Liver (tissue), 9 donors: Measurements from ENCODE around the gene CCDC8. TPM values are rescaled to one million over a fixed set of nuclear protein-coding genes. Genes with fewer than 3 reads are reported as not detected.

Experiments
- DNase-seq: peaks from one replicate; pipeline ENCODE4 v3.0.0-alpha.2; 2017; ENCODE audit warnings: low spot score
- H3K27ac ChIP-seq, 2 donors: one replicate each; pipeline ENCODE4 v1.7.0; 2013; ENCODE audit warnings: inconsistent platforms in 2 of 2, low read length in 2 of 2, control low read depth in 1 of 2, low read depth in 1 of 2, mild to moderate bottlenecking in 1 of 2
- H3K27me3 ChIP-seq, 4 donors: one replicate each; pipeline versions ENCODE4 v1.6.1 to v1.7.0; 2013; ENCODE audit warnings: low read length in 3 of 4, inconsistent platforms in 1 of 4, mild to moderate bottlenecking in 1 of 4, moderate library complexity in 1 of 4; ENCODE audit not compliant: control insufficient read depth in 4 of 4, insufficient read depth in 4 of 4
- H3K36me3 ChIP-seq, 4 donors: one replicate each; pipeline versions ENCODE4 v1.6.1 to v1.7.0; 2013; ENCODE audit warnings: low read length in 3 of 4, mild to moderate bottlenecking in 3 of 4, low read depth in 1 of 4, moderate library complexity in 1 of 4; ENCODE audit not compliant: control insufficient read depth in 4 of 4, insufficient read depth in 3 of 4
- H3K4me1 ChIP-seq, 4 donors: one replicate each; pipeline versions ENCODE4 v1.6.1 to v1.7.0; 2013; ENCODE audit warnings: low read length in 3 of 4, mild to moderate bottlenecking in 3 of 4, moderate library complexity in 1 of 4; ENCODE audit not compliant: control insufficient read depth in 4 of 4, insufficient read depth in 4 of 4
- H3K4me3 ChIP-seq, 3 donors: one replicate each; pipeline versions ENCODE4 v1.6.1 to v1.7.0; 2013; ENCODE audit warnings: low read length in 3 of 3, control low read depth in 1 of 3, low read depth in 1 of 3, mild to moderate bottlenecking in 1 of 3
- H3K9ac ChIP-seq, 2 donors: one replicate each; pipeline ENCODE4 v1.7.0; 2013; ENCODE audit warnings: low read length in 2 of 2, mild to moderate bottlenecking in 2 of 2, moderate library complexity in 2 of 2, control low read depth in 1 of 2, low read depth in 1 of 2
- H3K9me3 ChIP-seq, 4 donors: one replicate each; pipeline versions ENCODE4 v1.6.1 to v1.7.0; 2013; ENCODE audit warnings: low read length in 3 of 4; ENCODE audit not compliant: control insufficient read depth in 4 of 4
- ATF3 ChIP-seq: IDR thresholded peaks from 2 replicates; pipeline ENCODE4 v1.6.1; 2016; ENCODE audit warnings: antibody characterized with exemption
- CTCF ChIP-seq: fragments of 150-350 bp; IDR thresholded peaks from 2 replicates; pipeline ENCODE4 v1.5.1; 2017; ENCODE audit warnings: improper control_type of control experiment, low read depth, low read length; ENCODE audit not compliant: missing input control
- EGR1 ChIP-seq, 2 donors: IDR thresholded peaks; 2 replicates each; pipeline ENCODE4 v1.6.1; 2016 to 2018; ENCODE audit warnings: antibody characterized with exemption in 2 of 2, low read depth in 2 of 2
- FOXA1 ChIP-seq: IDR thresholded peaks from 2 replicates; pipeline ENCODE4 v1.6.1; 2016; ENCODE audit warnings: antibody characterized with exemption
- FOXA2 ChIP-seq: IDR thresholded peaks from 2 replicates; pipeline ENCODE4 v1.6.1; 2016; ENCODE audit warnings: antibody characterized with exemption
- GABPA ChIP-seq, 2 donors: IDR thresholded peaks in 1 of 2; conservative IDR thresholded peaks in 1 of 2; 2 replicates each; pipeline ENCODE4 v1.6.1; 2016; ENCODE audit warnings: antibody characterized with exemption in 2 of 2, mild to moderate bottlenecking in 1 of 2, moderate library complexity in 1 of 2
- HNF4A ChIP-seq, 2 donors: conservative IDR thresholded peaks; 2 replicates each; pipeline ENCODE4 v1.6.1; 2016; ENCODE audit warnings: antibody characterized with exemption in 2 of 2, mild to moderate bottlenecking in 2 of 2
- HNF4G ChIP-seq: IDR thresholded peaks from 2 replicates; pipeline ENCODE4 v1.6.1; 2016; ENCODE audit warnings: antibody characterized with exemption
- JUND ChIP-seq, 2 donors: IDR thresholded peaks; 2 replicates each; pipeline ENCODE4 v1.6.1; 2016; ENCODE audit warnings: antibody characterized with exemption in 2 of 2
- NR2F2 ChIP-seq: IDR thresholded peaks from 2 replicates; pipeline ENCODE4 v1.6.1; 2016; ENCODE audit warnings: antibody characterized with exemption
- REST ChIP-seq: IDR thresholded peaks from 2 replicates; pipeline ENCODE4 v1.6.1; 2016; ENCODE audit warnings: antibody characterized with exemption, mild to moderate bottlenecking
- RXRA ChIP-seq, 2 donors: IDR thresholded peaks; 2 replicates each; pipeline ENCODE4 v1.6.1; 2017 to 2018; ENCODE audit warnings: antibody characterized with exemption in 2 of 2, mild to moderate bottlenecking in 1 of 2
- SP1 ChIP-seq: IDR thresholded peaks from 2 replicates; pipeline ENCODE4 v1.6.1; 2018; ENCODE audit warnings: antibody characterized with exemption, mild to moderate bottlenecking
- TAF1 ChIP-seq: conservative IDR thresholded peaks from 2 replicates; pipeline ENCODE4 v1.6.1; 2016; ENCODE audit warnings: antibody characterized with exemption, mild to moderate bottlenecking
- YY1 ChIP-seq: IDR thresholded peaks from 2 replicates; pipeline ENCODE4 v1.6.1; 2016; ENCODE audit warnings: antibody characterized with exemption, mild to moderate bottlenecking
- WGBS: extraction: QIAGEN DNeasy Blood & Tissue Kit; methylation state at CpG from one replicate; pipeline ENCODE4 v1.1.7; 2013; 5-methylcytosine and 5-hydroxymethylcytosine counted together
- polyA plus RNA-seq, 2 donors: library from polyadenylated mRNA; stranded (reverse) in 1 of 2; unstranded in 1 of 2; fragments of 200-250 nt in 1 of 2; fragments of >200 nt in 1 of 2; fragmentation: Nextera tagmentation in 1 of 2; extraction: Ambion mirVana in 1 of 2; gene quantifications; one replicate each; pipeline versions ENCODE4 v1.2.1 to v1.2.3, GENCODE V29; 2013 to 2015
- total RNA-seq, 2 donors: library from RNA; depleted of rRNA; stranded (reverse); fragments of >200 nt; gene quantifications; one replicate each; pipeline ENCODE4 v1.2.3, GENCODE V29; 2014
- TF ChIP-seq, protein P1 (sequence below): IDR thresholded peaks from 2 replicates; pipeline ENCODE4 v1.6.1; 2016; ENCODE audit warnings: antibody characterized with exemption
- TF ChIP-seq, protein P2 (sequence below): IDR thresholded peaks from 2 replicates; pipeline ENCODE4 v1.6.1; 2016; ENCODE audit warnings: antibody characterized with exemption
- donor health status: healthy.
- donor health status: healthy.
- donor health status: healthy.
- donor health status: healthy.
- donor health status: healthy.

The CCDC8 gene
- total and polyA plus RNA-seq, 4 donors = 0.18 to 5.9 (median 0.62) TPM

DNA sequence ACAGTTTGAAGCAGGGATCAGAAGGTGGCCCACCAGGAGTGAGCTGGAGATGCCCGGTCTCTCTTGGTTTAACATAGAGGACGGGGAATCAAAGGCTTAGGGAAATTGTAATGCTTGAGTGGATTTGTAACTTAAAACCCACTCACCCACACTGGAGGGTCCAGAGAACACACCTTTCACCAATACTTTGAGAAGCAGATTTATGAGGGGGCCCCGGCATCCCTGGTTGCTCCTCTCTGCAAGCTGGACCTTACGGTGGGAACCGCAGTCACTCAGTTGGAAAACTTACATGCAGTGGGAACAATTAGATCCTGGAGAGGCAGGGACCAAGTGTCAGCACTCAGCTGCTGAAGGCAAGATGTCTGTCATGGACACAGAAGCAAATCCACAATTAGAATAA, 45.9 kb downstream of the CCDC8 start:
- H3K4me3 ChIP-seq = no peak overlapping the region
- no peak overlapping the region for H3K9ac ChIP-seq
- no peaks in the 10 kb centered on the region for H3K9me3 ChIP-seq
- peaks cover 0 to 7% (median 3%) of the 10 kb centered on the region in 4 donors for H3K36me3 ChIP-seq
- H3K27ac ChIP-seq = no peak overlapping the region
- WGBS = 96% methylated on average over 5 of the region's 5 CpGs
- H3K4me1 ChIP-seq = peaks cover 5 to 31% (median 18%) of the 10 kb centered on the region in 4 donors
- no peak for TF ChIP-seq YY1
- TF ChIP-seq, protein P1, sequence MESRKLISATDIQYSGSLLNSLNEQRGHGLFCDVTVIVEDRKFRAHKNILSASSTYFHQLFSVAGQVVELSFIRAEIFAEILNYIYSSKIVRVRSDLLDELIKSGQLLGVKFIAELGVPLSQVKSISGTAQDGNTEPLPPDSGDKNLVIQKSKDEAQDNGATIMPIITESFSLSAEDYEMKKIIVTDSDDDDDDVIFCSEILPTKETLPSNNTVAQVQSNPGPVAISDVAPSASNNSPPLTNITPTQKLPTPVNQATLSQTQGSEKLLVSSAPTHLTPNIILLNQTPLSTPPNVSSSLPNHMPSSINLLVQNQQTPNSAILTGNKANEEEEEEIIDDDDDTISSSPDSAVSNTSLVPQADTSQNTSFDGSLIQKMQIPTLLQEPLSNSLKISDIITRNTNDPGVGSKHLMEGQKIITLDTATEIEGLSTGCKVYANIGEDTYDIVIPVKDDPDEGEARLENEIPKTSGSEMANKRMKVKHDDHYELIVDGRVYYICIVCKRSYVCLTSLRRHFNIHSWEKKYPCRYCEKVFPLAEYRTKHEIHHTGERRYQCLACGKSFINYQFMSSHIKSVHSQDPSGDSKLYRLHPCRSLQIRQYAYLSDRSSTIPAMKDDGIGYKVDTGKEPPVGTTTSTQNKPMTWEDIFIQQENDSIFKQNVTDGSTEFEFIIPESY = no peak
- TF ChIP-seq, protein P2, sequence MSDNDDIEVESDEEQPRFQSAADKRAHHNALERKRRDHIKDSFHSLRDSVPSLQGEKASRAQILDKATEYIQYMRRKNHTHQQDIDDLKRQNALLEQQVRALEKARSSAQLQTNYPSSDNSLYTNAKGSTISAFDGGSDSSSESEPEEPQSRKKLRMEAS = no peak
- TF ChIP-seq ATF3 = no peak
- TF ChIP-seq GABPA (IDR thresholded peaks at IDR 0.05 in 1 of 2, conservative IDR thresholded peaks at IDR 0.05 in 1 of 2) = no peak
- TF ChIP-seq FOXA1 = no peak
- no peak for TF ChIP-seq TAF1
- no peak for TF ChIP-seq HNF4G
- no peak for TF ChIP-seq CTCF
- TF ChIP-seq SP1 = no peak
- no peak for TF ChIP-seq JUND (IDR thresholded peaks at IDR 0.05)
- TF ChIP-seq NR2F2 = no peak
- TF ChIP-seq FOXA2 = no peak
- no peak for TF ChIP-seq HNF4A (conservative IDR thresholded peaks at IDR 0.05)
- no peak for TF ChIP-seq REST
- H3K27me3 ChIP-seq = no peaks in the 10 kb centered on the region
- DNase-seq = no peak

- peaks cover 5 to 31% (median 18%) of the 10 kb centered on the region in 4 donors for H3K4me1 ChIP-seq
- no peak for DNase-seq
- WGBS = 93% methylated on average over 9 of the region's 9 CpGs
- H3K27me3 ChIP-seq = no peaks in the 10 kb centered on the region
- H3K36me3 ChIP-seq = peaks cover 0 to 7% (median 3%) of the 10 kb centered on the region in 4 donors
- no peak overlapping the region for H3K9ac ChIP-seq
- H3K27ac ChIP-seq = no peak overlapping the region
- H3K4me3 ChIP-seq = no peak overlapping the region
- no peaks in the 10 kb centered on the region for H3K9me3 ChIP-seq
- TF ChIP-seq YY1 = no peak
- TF ChIP-seq NR2F2 = no peak
- TF ChIP-seq HNF4A (conservative IDR thresholded peaks at IDR 0.05) = no peak
- TF ChIP-seq JUND (IDR thresholded peaks at IDR 0.05) = no peak
- TF ChIP-seq GABPA (IDR thresholded peaks at IDR 0.05 in 1 of 2, conservative IDR thresholded peaks at IDR 0.05 in 1 of 2) = no peak
- no peak for TF ChIP-seq FOXA2
- no peak for TF ChIP-seq HNF4G
- no peak for TF ChIP-seq TAF1
- TF ChIP-seq RXRA (IDR thresholded peaks at IDR 0.05) = no peak
- no peak for TF ChIP-seq EGR1 (IDR thresholded peaks at IDR 0.05; ENCODE audit: low read depth in 2 of 2)
- TF ChIP-seq REST = no peak
- TF ChIP-seq, protein P2 = no peak
- no peak for TF ChIP-seq ATF3
Observed at GRCh38 chr19:46366620-46367292, 46.6 kb downstream of the CCDC8 start.
